ENCODE measurements around the gene CCNQ. TPM values are rescaled to one million over a fixed set of nuclear protein-coding genes. Genes with fewer than 3 reads are reported as not detected.

The CCNQ gene
- total and polyA plus RNA-seq, 2 donors (not counting 3 experiments of a cell fraction or from before 2014, with no cell fraction given): 21.3 to 37.0 TPM

DNA sequence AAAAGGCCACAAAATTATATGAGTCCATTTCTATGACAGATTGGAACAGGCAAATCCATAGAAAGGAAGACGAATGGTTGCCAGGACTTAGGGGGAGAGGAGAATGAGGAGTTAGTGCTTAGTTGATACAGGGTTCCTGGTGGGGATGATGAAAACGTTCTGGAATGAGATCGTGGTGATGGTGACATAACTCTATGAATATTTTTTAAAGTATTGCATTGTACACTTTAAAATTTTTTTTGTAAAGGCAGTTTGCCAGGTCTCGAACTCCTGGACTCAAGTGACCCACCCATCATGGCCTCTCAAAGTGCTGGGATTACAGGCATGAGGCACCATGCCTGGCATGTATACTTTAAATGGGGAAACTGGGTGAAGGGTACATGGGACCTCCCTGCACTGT is 9.9 kb upstream of the CCNQ start:
- TF ChIP-seq EZH2 (IDR thresholded peaks at IDR 0.05; ENCODE audit: borderline replicate concordance, low read depth, low read length, severe bottlenecking): no peak
- no peak for TF ChIP-seq JUN (IDR thresholded peaks at IDR 0.05; ENCODE audit: borderline replicate concordance, insufficient read depth, insufficient read length, low read depth)
- TF ChIP-seq, protein P1, sequence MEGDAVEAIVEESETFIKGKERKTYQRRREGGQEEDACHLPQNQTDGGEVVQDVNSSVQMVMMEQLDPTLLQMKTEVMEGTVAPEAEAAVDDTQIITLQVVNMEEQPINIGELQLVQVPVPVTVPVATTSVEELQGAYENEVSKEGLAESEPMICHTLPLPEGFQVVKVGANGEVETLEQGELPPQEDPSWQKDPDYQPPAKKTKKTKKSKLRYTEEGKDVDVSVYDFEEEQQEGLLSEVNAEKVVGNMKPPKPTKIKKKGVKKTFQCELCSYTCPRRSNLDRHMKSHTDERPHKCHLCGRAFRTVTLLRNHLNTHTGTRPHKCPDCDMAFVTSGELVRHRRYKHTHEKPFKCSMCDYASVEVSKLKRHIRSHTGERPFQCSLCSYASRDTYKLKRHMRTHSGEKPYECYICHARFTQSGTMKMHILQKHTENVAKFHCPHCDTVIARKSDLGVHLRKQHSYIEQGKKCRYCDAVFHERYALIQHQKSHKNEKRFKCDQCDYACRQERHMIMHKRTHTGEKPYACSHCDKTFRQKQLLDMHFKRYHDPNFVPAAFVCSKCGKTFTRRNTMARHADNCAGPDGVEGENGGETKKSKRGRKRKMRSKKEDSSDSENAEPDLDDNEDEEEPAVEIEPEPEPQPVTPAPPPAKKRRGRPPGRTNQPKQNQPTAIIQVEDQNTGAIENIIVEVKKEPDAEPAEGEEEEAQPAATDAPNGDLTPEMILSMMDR (IDR thresholded peaks at IDR 0.05; ENCODE audit: extremely low read depth in 1 of 2, insufficient read depth in 1 of 2, low read depth in 1 of 2, low read length in 2 of 2): no peak
- TF ChIP-seq POLR2A (IDR thresholded peaks at IDR 0.05; ENCODE audit: low read depth, low read length): no peak
- TF ChIP-seq, protein P2, sequence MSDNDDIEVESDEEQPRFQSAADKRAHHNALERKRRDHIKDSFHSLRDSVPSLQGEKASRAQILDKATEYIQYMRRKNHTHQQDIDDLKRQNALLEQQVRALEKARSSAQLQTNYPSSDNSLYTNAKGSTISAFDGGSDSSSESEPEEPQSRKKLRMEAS (IDR thresholded peaks at IDR 0.05; ENCODE audit: insufficient read depth, insufficient read length): no peak
- TF ChIP-seq FOS (IDR thresholded peaks at IDR 0.05; ENCODE audit: borderline replicate concordance, insufficient read depth, low read length): no peak
- no peak for TF ChIP-seq POLR2AphosphoS5 (IDR thresholded peaks at IDR 0.05; ENCODE audit: insufficient read depth, low read depth, low read length)
- TF ChIP-seq GATA2 (IDR thresholded peaks at IDR 0.05; ENCODE audit: insufficient read depth, insufficient read length, low read depth, low read length): no peak
- TF ChIP-seq MYC (IDR thresholded peaks at IDR 0.05; ENCODE audit: low read depth, low read length): no peak
- Histone ChIP-seq H3K9me3 (replicated peaks; ENCODE audit: control insufficient read depth, insufficient read depth, low read length) (no peaks in the 10 kb centered on the region), H3K9ac (replicated peaks; ENCODE audit: extremely low read depth, insufficient read depth, low read length) (no peak overlapping the region), H3K9me1 (replicated peaks; ENCODE audit: control insufficient read depth, extremely low read depth, insufficient read depth, low read length) (no peaks in the 10 kb centered on the region), H2AFZ (ENCODE audit: low read depth, low read length) (no peak overlapping the region), H3K4me3 (replicated peaks in 1 of 3; ENCODE audit: insufficient read depth in 1 of 3, low read depth in 1 of 3, low read length in 3 of 3) (no peak overlapping the region), H3K36me3 (ENCODE audit: control insufficient read depth in 2 of 2, extremely low read depth in 1 of 2, insufficient read depth in 2 of 2, low read length in 2 of 2) (no peaks in the 10 kb centered on the region), H3K27me3 (ENCODE audit: control insufficient read depth in 2 of 2, insufficient read depth in 2 of 2, low read length in 2 of 2) (peaks cover 4 to 6% of the 10 kb centered on the region in 2 experiments), H3K4me2 (ENCODE audit: insufficient read depth, low read length) (no peak overlapping the region), H3K4me1 (ENCODE audit: control insufficient read depth, extremely low read depth, insufficient read depth, low read length) (no peaks in the 10 kb centered on the region), H3K79me2 (ENCODE audit: control insufficient read depth, insufficient read depth, low read length) (no peaks in the 10 kb centered on the region), H4K20me1 (replicated peaks; ENCODE audit: control insufficient read depth, extremely low read depth, insufficient read depth, low read length) (no peaks in the 10 kb centered on the region), H3K27ac (ENCODE audit: insufficient read depth, low read depth, low read length) (no peak overlapping the region)
- no peak for FAIRE-seq
- no TSS peak for BruUV-seq (replicated peaks)
- DNase-seq (ENCODE audit: low read depth, low spot score): no peak
- intact Hi-C loops (cut with micrococcal nuclease): no loop called here
- POLR2A ChIA-PET: no interaction called here
- CTCF ChIA-PET: interaction anchor here (1.0 to 3.1 kb wide), 8 partner anchors 9 to 667 kb away, joined by 3 to 51 read pairs (median 14); partner anchors contain the start of gene CCNQ
- dilution Hi-C loops (cut with MboI; ENCODE audit: extremely low pct_ligation_motif_present, low sequenced_read_pairs): no loop called here
